Stimulated activated naive CD4-positive, alpha-beta T cell (primary cell): ENCODE data around the gene AMER1.

Experiments used
- DNase-seq, 6 experiments: peaks; one replicate each; lab custom pipeline; 2025; lab: John Stamatoyannopoulos, UW

The AMER1 gene

GRCh38 chrX:64184396-64184795 lies 21.1 kb downstream of the AMER1 start:
- no peak for DNase-seq

- no peak for DNase-seq
Observed at GRCh38 chrX:64182208-64182607, 23.3 kb downstream of the AMER1 start.

GRCh38 chrX:64176876-64177275 lies 28.6 kb downstream of the AMER1 start:
- no peak for DNase-seq

GRCh38 chrX:64169988-64170387 lies 35.5 kb downstream of the AMER1 start:
- DNase-seq = no peak

- DNase-seq = no peak
Observed at GRCh38 chrX:64152857-64153256, 52.7 kb downstream of the AMER1 start.

- no peak for DNase-seq
Observed at GRCh38 chrX:64151911-64152310, 53.6 kb downstream of the AMER1 start.

- DNase-seq = no peak
Observed at GRCh38 chrX:64150775-64151174, 54.7 kb downstream of the AMER1 start.
